GM13976 (cell line): ENCODE results near the gene ARCN1.
"Not testable (repeated sequence)": the region's sequence is repeated elsewhere in the genome, so short reads cannot be mapped to it uniquely, and the experiment has no call there.

Experiments
- DNase-seq: peaks from one replicate; pipeline ENCODE4 v3.0.0; 2012; ENCODE audit warnings: low spot score
- CTCF ChIP-seq: IDR thresholded peaks from 2 replicates; pipeline ENCODE4 v1.5.1; 2012; ENCODE audit warnings: borderline replicate concordance, mild to moderate bottlenecking; ENCODE audit not compliant: insufficient read depth; ENCODE audit errors: extremely low read depth, missing control alignments, control extremely low read depth
- in situ Hi-C: fragments of 300-500 bp; cut with MboI; formaldehyde crosslinking; loops from one replicate; pipeline ENCODE4 v1.12.0; 2022; ENCODE audit warnings: low sequenced_read_pairs, mixed read lengths, inconsistent platforms; ENCODE audit not compliant: unreplicated experiment

ARCN1 gene

GRCh38 chr11:118592616-118593367 is 20.6 kb downstream of the ARCN1 start:
- in situ Hi-C loops: no loop called here
- no peak for DNase-seq
- no peak for TF ChIP-seq CTCF

- peak; percentile 68 for DNase-seq
- in situ Hi-C loops: not testable (repeated sequence)
Observed at GRCh38 chr11:118594984-118595383, 22.8 kb downstream of the ARCN1 start.

- in situ Hi-C loops: no loop called here
- TF ChIP-seq CTCF: no peak
- DNase-seq: no peak
Observed at GRCh38 chr11:118596224-118597146, 24.3 kb downstream of the ARCN1 start.

- in situ Hi-C loops: no loop called here
- no peak for TF ChIP-seq CTCF
- no peak for DNase-seq
Observed at GRCh38 chr11:118597556-118597955, 25.3 kb downstream of the ARCN1 start.

GRCh38 chr11:118602331-118602730 is 30.1 kb downstream of the ARCN1 start:
- no peak for TF ChIP-seq CTCF
- DNase-seq: no peak
- in situ Hi-C loops: no loop called here

GRCh38 chr11:118603709-118604108 is 31.5 kb downstream of the ARCN1 start:
- DNase-seq, in situ Hi-C loops: not testable (repeated sequence)

GRCh38 chr11:118604566-118604965 is 32.4 kb downstream of the ARCN1 start:
- TF ChIP-seq CTCF: no peak
- DNase-seq: no peak
- in situ Hi-C loops: no loop called here
